Epidermal melanocyte (primary cell): ENCODE measurements around the gene UBE2R2.

Experiments used
- DNase-seq: peaks from one replicate; pipeline ENCODE4 v3.0.0; 2011; ENCODE audit warnings: low spot score; ENCODE audit not compliant: insufficient read length

UBE2R2 gene

GRCh38 chr9:33884856-33885701 lies 68.1 kb downstream of the UBE2R2 start:
- no peak for DNase-seq

DNA sequence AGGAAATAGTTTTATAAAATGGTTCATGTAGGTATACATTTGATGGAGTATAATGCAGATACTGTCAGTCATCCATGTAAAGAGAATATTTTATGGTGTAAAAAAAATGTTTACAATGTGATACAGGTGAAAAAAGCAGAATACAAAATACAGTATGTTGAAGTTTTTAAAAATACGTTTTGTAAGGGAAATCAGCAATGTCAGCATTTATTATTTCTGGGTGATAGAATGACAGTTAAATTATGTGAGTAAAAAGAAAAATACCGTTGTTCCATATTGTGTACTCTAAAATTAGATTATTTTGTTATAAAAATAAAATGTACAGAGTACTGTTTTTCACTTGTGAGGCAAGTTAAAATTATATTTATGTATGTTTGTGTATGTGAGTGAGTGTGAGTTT lies 69.0 kb downstream of the UBE2R2 start:
- no peak for DNase-seq

GRCh38 chr9:33893861-33894260 lies 76.9 kb downstream of the UBE2R2 start:
- no peak for DNase-seq

DNA sequence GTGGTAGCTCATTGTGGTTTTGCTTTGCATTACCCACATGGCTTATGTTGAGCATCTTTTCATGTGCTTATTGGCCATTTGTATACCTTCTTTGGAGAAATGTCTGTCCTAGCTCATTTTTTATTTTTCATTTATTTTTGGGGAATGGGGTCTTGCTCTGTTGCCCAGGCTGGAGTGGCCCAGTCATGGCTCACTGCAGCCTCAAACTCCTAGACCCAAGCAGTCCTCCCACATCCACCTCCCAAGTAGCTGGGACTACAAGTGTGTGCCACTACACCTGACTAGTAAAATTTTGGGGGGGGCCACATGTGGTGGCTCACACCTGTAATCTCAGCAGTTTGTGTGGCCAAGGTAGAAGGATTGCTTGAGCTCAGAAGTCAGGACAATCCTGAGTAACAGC lies 77.4 kb downstream of the UBE2R2 start:
- no peak for DNase-seq

GRCh38 chr9:33903157-33903780 lies 86.3 kb downstream of the UBE2R2 start:
- no peak for DNase-seq

GRCh38 chr9:33905137-33905536 lies 88.2 kb downstream of the UBE2R2 start:
- DNase-seq: no peak

- DNase-seq: no peak
Observed at GRCh38 chr9:33906769-33907168, 89.8 kb downstream of the UBE2R2 start.

GRCh38 chr9:33907347-33907746 lies 90.4 kb downstream of the UBE2R2 start:
- no peak for DNase-seq

DNA sequence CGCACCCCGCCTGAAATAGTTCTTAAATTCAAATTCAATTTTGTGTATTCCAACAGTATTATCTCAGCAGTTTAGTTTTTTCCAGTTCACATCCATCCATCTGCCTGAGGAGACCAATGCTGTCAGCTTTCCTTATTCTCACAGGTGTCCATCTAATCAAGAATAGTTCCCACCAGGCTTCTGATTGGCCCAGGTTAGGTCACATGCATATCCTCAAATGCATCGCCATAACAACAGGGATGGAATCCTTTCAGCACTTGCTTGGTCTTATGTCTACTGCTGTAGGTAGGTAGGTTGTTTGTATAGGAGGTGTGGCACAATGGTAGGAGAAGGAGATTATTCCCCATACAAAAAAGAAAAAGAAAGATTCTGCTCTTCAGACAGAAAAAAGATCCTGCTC lies 91.2 kb downstream of the UBE2R2 start:
- no peak for DNase-seq

DNA sequence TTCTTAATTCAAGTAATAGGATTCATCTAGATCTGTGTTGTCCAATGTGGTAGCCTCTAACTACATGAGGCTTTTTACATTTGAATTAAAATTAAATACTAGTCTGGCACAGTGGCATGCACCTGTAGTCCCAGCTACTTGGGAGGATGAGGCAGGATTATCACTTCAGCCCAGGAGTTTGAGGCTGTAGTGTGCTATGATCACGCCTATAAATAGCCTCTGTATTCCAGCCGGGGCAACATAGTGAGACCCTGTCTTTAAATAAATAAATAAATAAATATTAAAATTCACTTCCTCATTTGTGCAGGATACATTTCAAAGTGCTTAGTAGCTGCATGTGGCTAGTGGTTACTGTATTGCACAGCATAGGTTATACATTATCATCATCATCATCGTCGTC lies 91.8 kb downstream of the UBE2R2 start:
- DNase-seq: no peak

DNA sequence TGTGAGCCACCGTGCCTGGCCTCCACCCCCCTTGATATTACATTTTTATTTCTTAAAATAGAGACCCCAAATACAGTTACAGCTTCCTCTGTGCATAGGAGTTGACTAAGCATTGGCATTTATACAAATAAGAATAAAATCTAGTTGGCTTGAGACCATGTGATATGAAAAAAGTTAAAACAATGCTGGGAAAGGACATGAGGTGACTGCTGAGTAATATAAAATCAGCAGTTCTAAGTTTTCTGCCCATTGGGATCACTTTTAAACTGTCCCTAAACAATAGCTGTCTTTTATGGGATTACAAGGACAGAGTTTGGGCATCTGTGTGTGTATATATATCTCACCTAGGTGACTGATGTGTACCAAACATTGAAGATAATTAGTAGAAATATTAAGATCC lies 96.6 kb downstream of the UBE2R2 start:
- DNase-seq: no peak

DNA sequence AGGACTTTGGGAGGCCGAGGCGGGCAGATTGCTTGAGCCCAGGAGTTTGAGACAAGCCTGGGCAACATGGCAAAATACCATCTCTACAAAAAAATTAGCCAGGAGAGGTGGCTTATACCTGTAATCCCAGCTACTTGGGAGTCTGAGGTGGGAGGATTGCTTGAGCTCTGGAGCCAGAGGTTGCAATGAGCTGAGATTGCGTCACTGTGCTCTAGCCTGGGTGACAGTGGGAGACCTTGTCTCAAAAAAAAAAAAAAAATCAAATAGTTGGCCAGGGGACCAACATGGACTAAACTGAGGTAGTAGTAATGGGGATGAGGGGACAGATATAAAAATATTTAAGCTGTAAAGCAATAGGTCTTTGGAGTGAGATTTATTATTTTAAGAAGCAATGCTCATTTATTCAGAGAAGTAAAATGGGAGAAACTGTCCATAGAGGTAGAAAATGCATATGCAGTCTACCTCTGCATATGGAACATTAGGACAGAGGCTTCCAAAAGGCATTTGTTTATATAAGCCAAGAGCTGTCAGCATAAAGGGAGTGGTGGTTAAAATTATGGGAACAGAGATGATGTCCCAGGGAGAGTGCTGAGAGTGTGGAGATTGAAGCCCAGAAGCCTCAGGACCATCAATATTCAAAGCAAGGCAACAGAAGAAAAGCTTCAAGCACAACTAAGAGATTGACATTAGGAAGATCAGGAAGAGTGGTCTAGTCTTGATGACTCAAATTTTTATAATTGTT lies 98.1 kb downstream of the UBE2R2 start:
- DNase-seq: no peak

GRCh38 chr9:33917036-33917435 lies 100.1 kb downstream of the UBE2R2 start:
- DNase-seq: no peak

- no peak for DNase-seq
Observed at GRCh38 chr9:33919276-33919897, 102.4 kb downstream of the UBE2R2 start.

GRCh38 chr9:33921967-33922895 lies 105.3 kb downstream of the UBE2R2 start:
- no peak for DNase-seq

DNA sequence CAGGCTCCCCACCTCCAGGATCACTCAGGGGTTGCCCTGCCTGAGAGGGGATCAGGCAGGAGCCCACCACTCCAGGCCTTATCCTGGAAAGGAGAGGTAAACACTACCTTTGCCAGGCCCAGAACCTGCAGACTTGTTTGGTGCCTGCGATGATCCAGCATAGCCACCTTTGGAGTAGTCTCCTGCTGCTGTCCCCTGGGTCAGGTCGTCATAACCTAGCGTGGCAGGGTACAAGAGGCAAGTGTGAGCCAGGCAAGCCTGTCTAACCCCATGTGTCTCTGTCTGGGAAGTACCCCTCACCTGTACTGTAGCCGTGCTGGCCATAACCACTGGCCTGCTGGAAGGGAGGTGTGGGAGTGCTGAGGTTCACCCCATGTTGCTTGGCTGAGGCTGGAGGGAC lies 106.1 kb downstream of the UBE2R2 start:
- no peak for DNase-seq

DNA sequence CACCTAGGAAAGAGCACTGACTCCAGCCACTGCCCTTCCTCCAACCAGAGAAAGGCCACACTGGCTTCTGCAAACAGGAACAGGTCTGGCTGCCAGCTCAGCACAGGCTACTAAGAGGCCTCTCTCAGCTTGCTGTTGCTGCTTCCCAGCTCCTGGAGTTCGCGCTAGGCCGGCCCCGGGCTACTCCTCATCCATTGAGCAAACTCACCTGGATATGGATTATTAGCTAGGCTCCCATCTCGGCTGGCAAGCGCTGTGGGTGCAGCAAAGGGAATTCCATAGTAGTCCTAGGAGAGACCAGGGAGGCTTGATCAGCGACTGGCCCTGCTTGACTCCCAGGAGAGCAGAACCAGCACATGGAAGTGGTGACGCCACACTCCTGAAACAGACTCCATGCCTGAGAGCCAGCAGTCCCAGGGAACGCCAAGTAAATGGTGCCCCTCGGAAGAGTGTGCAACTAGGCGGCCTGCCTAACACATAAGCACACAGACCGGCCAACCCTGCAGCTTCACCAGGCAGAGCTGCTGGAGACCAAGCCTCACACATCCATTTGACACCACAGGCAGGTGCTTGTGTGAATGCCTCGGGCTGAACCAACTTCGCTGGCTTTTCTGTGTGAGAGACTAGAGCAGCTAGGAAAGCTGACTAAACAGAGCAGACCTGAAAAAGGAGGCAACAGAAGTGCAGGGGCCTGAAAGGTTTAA lies 107.2 kb downstream of the UBE2R2 start:
- no peak for DNase-seq

GRCh38 chr9:33924978-33925797 lies 108.2 kb downstream of the UBE2R2 start:
- DNase-seq: peak; percentile 32

DNA sequence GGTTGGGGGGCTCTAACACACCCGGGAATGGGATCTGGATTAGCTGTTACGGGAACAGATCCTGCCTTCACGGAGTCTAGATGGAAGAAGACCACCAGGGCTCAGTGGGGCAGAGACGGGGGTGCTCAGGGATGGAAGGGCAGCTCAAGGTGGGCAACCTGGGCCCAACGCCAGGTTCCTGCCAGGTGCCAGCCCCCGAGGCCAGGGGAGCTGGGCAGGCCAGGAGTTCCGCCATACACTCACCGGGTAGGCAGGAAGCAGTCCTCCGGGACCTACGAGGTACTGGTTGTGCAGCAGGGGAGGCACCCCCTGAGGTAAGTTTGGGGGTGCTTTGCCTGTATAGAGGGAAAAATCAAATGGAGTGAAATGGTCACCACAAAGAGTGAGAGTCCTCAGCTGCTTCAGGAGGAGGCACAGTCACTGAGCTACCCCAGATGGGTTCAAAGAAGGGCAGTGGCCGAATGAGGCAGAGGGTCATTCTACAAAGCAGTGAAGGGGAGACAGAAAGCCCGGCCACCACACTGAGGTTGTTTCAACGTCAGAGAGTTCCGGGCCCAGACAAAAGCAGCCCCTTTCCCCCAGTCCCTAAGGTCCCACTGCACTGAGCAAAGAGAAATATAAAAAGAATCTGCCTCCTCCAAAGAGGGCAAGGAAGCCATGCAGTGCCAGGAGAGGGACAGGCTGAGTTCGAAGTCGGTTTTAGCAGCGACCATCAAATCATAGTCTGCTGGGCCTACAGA lies 110.0 kb downstream of the UBE2R2 start:
- no peak for DNase-seq
